Stimulated activated CD4-positive, alpha-beta T cell treated with anti-CD3 and anti-CD28 coated beads, Interleukin-1b, Interleukin-23, amount 100 ng/mL, for 48 hours (primary cell): ENCODE data around the gene FAM117A.
A peak's percentile ranks its signal among the peaks of the same experiment; 100 is the strongest.
"Not testable (repeated sequence)": the region's sequence is repeated elsewhere in the genome, so short reads cannot be mapped to it uniquely, and the experiment has no call there.

Experiments
- DNase-seq: peaks from one replicate; pipeline ENCODE4 v3.0.0-alpha.2; 2020

Gene FAM117A

GRCh38 chr17:49739641-49740271 is 24.2 kb downstream of the FAM117A start:
- peak; percentile 81 for DNase-seq

DNA sequence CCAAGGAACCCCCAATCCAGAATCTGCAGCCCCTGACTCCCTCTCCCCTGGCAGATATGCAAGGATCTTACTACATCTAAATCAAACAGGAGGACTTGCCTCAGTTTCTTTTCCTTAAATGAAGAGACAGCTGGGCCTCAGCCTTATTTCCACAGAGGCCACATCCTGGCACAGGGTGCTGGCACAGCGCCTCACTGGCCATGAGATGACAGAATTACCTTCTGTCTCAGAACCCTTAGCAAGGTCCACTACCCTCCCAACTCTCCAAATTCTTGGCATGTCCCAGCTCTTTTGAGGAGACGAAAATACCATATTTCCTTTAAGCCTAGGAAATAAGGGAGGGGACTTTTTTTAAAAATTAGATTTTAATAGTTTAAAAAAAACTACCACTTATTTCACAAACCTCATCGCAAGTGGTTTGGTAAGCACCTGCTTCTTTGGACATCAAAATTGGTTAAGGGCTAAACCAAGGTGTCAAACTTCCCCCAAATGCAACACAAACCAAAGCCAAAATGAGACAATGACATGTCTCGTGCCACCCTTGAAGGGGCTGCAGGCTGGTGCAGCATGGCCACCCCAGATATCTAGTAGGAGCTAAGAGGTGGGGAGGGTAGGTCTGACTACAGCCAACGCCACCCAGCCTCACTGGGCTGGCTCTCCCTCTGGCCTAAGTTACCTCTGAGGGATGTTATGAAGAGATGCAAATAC is 25.3 kb downstream of the FAM117A start:
- no peak for DNase-seq

DNA sequence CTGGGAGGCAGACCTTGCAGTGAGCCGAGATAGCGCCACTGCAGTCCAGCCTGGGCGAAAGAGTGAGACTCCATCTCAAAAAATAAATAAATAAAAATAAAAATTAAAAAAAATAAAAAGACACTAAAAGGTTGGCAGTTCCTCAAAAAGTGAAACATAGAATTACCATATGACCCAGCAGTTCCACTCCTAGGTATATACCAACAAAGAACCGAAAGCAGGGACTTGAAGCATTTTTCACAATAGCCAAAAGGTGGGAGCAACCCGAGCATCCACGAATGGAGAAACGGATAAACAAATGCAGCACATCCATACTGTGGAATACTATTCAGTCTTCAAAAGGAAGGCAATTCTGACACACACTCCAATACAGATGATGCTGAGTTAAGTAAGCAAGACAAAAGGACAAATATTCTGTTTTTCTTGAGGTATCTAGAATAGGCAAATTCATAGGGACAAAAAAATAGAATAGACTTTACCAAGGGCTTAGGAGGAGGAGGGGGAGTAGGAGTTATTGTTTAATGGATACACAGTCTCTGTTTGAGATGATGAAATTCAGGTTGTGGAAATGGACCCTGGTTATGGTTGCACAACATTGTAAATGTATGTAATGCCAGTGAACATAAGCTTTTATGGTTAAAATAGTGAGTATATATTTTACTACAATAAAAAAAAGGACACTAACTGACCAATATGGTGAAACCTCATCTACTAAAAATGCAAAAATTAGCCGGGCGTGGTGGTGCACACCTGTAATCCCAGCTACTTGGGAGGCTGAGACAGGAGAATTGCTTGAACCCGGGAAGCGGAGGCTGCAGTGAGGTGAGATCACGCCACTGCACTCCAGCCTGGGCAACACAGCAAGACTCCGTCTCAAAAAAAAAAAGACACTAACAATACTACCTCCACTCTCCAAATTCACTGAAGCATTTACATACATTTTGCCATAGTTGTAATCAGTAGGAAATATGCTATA is 29.1 kb downstream of the FAM117A start:
- DNase-seq, result no peak

DNA sequence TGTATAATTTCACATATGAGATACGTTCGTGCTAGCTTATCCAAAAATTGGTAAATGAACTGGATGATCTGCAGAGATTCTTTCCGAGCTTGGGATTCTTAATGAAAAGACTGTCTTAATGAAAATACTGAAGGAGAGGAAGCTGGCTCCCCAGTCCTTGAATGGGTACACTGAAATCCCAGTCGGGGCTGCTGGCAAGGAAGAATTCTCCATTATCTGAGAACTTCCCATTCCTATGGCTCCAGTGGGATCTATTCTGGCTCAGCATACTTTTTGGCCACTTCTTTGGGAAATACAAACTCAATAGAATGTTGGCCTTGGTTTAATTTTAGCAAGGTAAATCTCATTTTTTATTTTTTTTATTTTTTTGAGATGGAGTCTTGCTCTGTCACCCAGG is 32.5 kb downstream of the FAM117A start:
- no peak for DNase-seq

- no peak for DNase-seq
Observed at GRCh38 chr17:49730785-49731434, 33.0 kb downstream of the FAM117A start.

DNA sequence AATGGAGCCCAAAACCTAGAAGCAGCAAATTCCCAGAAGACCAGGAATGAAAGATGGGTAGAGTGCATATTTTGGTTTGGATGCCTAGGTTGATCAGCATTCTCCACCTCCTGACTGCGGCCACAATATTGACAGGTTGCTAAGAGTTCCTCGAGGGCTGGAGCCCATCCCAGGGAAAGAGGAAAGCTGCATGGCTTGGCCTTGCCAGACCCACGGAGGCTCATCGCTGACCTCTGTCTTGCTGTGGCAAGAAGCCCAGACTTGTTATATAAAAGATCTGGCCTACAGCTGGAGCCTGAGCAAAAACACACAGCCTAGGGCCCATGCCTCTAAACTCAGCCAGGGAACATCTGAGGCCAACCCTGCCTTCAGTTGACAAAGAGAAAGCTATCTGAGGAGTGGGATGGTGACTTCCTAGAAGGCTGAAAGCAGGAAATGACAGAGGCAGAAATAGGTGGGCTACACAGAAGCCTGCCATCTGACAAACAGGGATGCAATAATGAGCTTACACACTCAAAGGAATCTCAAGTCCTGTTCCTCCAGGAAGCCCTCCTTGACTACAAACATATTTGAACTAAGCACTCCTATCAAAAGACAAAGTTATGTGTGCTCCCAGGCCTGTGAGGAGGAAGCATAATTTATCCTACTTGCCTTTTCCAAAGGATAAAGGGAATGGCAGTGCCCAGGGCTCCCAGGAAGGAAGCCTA is 33.7 kb downstream of the FAM117A start:
- DNase-seq, result no peak

GRCh38 chr17:49729069-49729468 is 34.9 kb downstream of the FAM117A start:
- no peak for DNase-seq

GRCh38 chr17:49728425-49728824 is 35.5 kb downstream of the FAM117A start:
- no peak for DNase-seq

DNA sequence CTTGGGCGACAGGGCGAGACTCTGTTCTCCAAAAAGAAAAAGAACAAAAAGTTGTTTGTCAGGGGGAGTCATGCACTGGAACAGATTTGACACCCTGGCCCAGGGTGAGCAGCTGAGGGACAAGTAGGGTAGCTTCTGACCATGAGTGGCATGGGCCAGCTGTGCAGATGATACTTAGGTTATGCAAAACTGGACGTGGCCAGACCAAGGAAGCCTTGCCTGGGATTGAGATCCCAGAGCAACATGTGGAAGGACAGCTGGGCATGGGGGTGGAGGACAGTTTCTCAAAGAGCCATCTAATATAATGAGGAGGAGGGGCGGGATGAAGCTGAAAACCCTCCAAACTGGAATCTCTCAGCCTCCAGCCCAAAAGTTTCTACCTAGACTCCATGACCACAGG is 36.6 kb downstream of the FAM117A start:
- DNase-seq, result no peak

- DNase-seq, result no peak
Observed at GRCh38 chr17:49725452-49726130, 38.3 kb downstream of the FAM117A start.

DNA sequence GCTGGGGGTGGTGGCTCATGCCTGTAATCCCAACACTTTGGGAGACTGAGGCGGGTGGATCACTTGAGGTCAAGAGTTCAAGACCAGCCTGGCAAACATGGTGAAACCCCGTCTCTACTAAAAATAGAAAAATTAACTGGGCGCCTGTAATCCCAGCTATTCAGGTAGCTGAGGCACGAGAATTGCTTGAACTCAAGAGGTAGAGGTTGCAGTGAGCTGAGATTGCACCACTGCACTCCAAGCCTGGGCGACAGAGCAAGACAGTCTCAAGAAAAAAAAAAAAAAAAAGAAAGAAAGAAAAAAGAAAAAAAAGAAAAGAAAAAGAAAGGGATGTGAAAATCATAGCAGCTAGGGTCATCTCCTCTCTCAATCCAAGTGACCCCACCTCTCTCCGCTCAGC is 39.4 kb downstream of the FAM117A start:
- DNase-seq, result not testable (repeated sequence)

GRCh38 chr17:49723423-49723822 is 40.5 kb downstream of the FAM117A start:
- DNase-seq, result no peak

DNA sequence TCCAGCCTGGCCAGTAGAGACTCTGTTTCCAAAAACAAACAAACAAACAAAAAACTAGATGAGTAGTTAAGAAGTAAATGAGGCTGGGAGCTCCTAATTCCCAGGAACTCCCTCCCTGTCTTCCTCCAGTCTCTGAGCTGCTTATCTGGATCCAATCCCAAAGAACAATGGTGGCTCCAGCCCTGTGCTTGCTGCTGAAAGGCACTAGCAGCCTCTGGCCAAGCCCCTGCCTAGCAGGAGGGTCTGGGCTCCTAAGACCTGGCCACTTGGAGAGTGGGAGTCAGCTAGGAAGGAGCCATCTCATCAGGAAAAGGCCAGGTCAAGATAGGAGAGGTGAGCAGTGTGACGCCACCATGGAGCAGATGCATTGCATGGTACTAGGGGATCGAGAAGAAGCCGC is 41.9 kb downstream of the FAM117A start:
- no peak for DNase-seq

GRCh38 chr17:49717371-49717861 is 46.5 kb downstream of the FAM117A start:
- DNase-seq, result peak; percentile 53

GRCh38 chr17:49716668-49717364 is 47.1 kb downstream of the FAM117A start:
- DNase-seq, result no peak

GRCh38 chr17:49715717-49716279 is 48.1 kb downstream of the FAM117A start:
- peak; percentile 32 for DNase-seq

DNA sequence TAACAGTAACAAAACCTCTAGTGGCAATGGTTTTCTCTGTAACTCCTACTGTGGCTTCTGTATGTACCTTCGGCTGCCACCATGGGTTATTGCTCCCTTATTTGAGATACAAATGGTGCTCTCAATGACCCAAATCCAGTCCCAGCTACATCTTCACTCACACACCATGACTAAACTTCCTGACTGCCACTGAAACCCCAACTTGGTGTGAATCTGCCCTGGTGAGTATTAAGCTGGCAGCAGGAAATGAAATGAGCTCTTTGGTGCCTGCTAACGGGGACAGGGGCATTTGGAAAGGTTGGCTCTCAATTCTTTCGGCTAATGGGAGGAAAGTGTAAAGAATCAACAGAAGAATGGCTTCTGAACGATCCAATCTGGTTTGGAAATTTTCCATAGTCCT is 48.7 kb downstream of the FAM117A start:
- DNase-seq, result peak; percentile 48

- no peak for DNase-seq
Observed at GRCh38 chr17:49708515-49709183, 55.3 kb downstream of the FAM117A start.

GRCh38 chr17:49707608-49708514 is 56.1 kb downstream of the FAM117A start, which contains the start of gene SLC35B1:
Gene SLC35B1, minus strand, starts transcription at chr17:49707964. Its CDS starts 131 bp downstream, at chr17:49707833.
- peak; percentile 99 for DNase-seq
